LNCAP (cell line): ENCODE measurements around the gene APCDD1L.

Experiments used
- CTCF ChIP-seq: fragments of 450-650 bp; IDR thresholded peaks from 2 replicates; pipeline ENCODE4 v1.5.1; 2017; ENCODE audit warnings: mild to moderate bottlenecking

Gene APCDD1L

GRCh38 chr20:58483470-58483869 is 31.7 kb downstream of the APCDD1L start:
- TF ChIP-seq CTCF: no peak

GRCh38 chr20:58483051-58483450 is 32.1 kb downstream of the APCDD1L start:
- no peak for TF ChIP-seq CTCF

- TF ChIP-seq CTCF: no peak
These were observed 32.8 kb downstream of the APCDD1L start for GRCh38 chr20:58482416-58482815.

GRCh38 chr20:58481481-58482021 is 33.6 kb downstream of the APCDD1L start:
- peak; percentile 70 for TF ChIP-seq CTCF

- no peak for TF ChIP-seq CTCF
These were observed 34.5 kb downstream of the APCDD1L start for GRCh38 chr20:58480551-58481336.

- no peak for TF ChIP-seq CTCF
These were observed 35.3 kb downstream of the APCDD1L start for GRCh38 chr20:58479726-58480440.

GRCh38 chr20:58478141-58478805 is 36.9 kb downstream of the APCDD1L start:
- TF ChIP-seq CTCF: no peak
